Skeletal muscle satellite cell (primary cell): ENCODE measurements around the gene PLPP3.

ENCODE experiments used
- H3K27me3 ChIP-seq: 2 replicates; pipeline ENCODE4 v1.7.0; 2013; ENCODE audit warnings: low read length; ENCODE audit not compliant: control insufficient read depth, insufficient read depth
- H3K36me3 ChIP-seq: 2 replicates; pipeline ENCODE4 v1.7.0; 2013; ENCODE audit warnings: mild to moderate bottlenecking, control low read depth, low read length; ENCODE audit not compliant: insufficient read depth
- H3K4me1 ChIP-seq: 2 replicates; pipeline ENCODE4 v1.7.0; 2013; ENCODE audit warnings: low read length; ENCODE audit not compliant: control insufficient read depth, insufficient read depth
- H3K4me2 ChIP-seq: 2 replicates; pipeline ENCODE4 v1.7.0; 2013; ENCODE audit warnings: mild to moderate bottlenecking, low read length
- H3K4me3 ChIP-seq: 2 replicates; pipeline ENCODE4 v1.7.0; 2013; ENCODE audit warnings: low read length
- H3K9ac ChIP-seq: 2 replicates; pipeline ENCODE4 v1.7.0; 2013; ENCODE audit warnings: mild to moderate bottlenecking, low read depth, low read length, moderate library complexity
- H3K9me3 ChIP-seq: replicated peaks from 2 replicates; pipeline ENCODE4 v1.7.0; 2013; ENCODE audit warnings: mild to moderate bottlenecking, control low read depth, low read length

The PLPP3 gene

GRCh38 chr1:56489695-56490094 is 89.7 kb downstream of the PLPP3 start:
- Histone ChIP-seq H3K9me3 (no peaks in the 10 kb centered on the region), H3K4me2 (no peak overlapping the region), H3K4me1 (peaks cover 22% of the 10 kb centered on the region), H3K27me3 (no peaks in the 10 kb centered on the region), H3K4me3 (no peak overlapping the region), H3K36me3 (peaks cover 26% of the 10 kb centered on the region), H3K9ac (no peak overlapping the region)

GRCh38 chr1:56484695-56485094 is 94.7 kb downstream of the PLPP3 start:
- no peaks in the 10 kb centered on the region for H3K9me3 ChIP-seq
- no peak overlapping the region for H3K9ac ChIP-seq
- no peaks in the 10 kb centered on the region for H3K36me3 ChIP-seq
- no peaks in the 10 kb centered on the region for H3K4me1 ChIP-seq
- no peak overlapping the region for H3K4me2 ChIP-seq
- H3K4me3 ChIP-seq = no peak overlapping the region
- no peaks in the 10 kb centered on the region for H3K27me3 ChIP-seq

- Histone ChIP-seq H3K9me3 (no peaks in the 10 kb centered on the region), H3K4me3 (no peak overlapping the region), H3K27me3 (no peaks in the 10 kb centered on the region), H3K36me3 (no peaks in the 10 kb centered on the region), H3K4me2 (no peak overlapping the region), H3K9ac (no peak overlapping the region), H3K4me1 (no peaks in the 10 kb centered on the region)
Measured at GRCh38 chr1:56483104-56483503, 96.3 kb downstream of the PLPP3 start.

DNA sequence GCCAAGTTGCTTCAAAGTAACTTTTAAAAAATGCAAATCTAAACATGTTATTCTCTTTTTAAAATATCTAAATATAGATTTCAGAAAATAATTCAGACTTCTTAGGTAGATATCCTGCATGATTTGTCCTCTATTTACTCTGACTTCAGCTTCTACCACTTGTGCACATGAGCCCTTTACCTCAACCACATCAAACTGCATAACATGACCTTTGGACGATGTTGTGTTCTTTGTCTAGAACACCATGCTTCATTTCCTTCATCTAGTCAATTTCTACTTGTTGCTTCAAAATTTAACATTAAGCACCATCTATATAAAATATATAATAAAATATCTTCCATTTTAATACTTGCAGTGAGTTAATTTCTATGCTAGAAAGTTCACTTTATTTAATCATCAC is 96.9 kb downstream of the PLPP3 start:
- no peak overlapping the region for H3K4me2 ChIP-seq
- no peak overlapping the region for H3K9ac ChIP-seq
- H3K36me3 ChIP-seq = no peaks in the 10 kb centered on the region
- no peaks in the 10 kb centered on the region for H3K9me3 ChIP-seq
- no peak overlapping the region for H3K4me3 ChIP-seq
- H3K4me1 ChIP-seq = peaks cover under 1% of the 10 kb centered on the region
- no peaks in the 10 kb centered on the region for H3K27me3 ChIP-seq

GRCh38 chr1:56481140-56481694 is 98.1 kb downstream of the PLPP3 start:
- Histone ChIP-seq H3K9me3 (no peaks in the 10 kb centered on the region), H3K36me3 (no peaks in the 10 kb centered on the region), H3K4me1 (peaks cover 7% of the 10 kb centered on the region), H3K4me3 (no peak overlapping the region), H3K27me3 (no peaks in the 10 kb centered on the region), H3K4me2 (no peak overlapping the region), H3K9ac (no peak overlapping the region)

DNA sequence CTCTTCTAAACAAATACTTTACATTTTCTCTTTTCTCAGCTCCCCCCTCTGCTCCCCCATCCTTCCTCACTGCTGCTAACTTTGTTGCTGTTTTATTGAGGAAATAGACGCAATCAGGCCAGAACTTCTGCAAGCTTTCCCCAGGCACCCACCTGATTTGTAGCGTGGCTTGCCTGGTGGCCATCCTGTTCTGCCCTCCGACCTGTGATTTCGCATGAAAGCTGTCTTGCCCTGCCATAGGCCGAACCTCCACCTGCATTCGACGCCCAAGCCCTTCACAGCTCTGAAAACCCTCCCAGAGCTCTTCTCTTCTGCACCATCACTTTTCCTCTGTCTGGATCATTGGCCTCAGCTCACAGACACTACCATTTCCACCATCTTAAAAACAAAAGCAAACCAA is 100.6 kb downstream of the PLPP3 start:
- H3K4me3 ChIP-seq = no peak overlapping the region
- no peaks in the 10 kb centered on the region for H3K36me3 ChIP-seq
- no peak overlapping the region for H3K9ac ChIP-seq
- no peaks in the 10 kb centered on the region for H3K9me3 ChIP-seq
- H3K4me2 ChIP-seq = no peak overlapping the region
- H3K4me1 ChIP-seq = peaks cover 12% of the 10 kb centered on the region
- no peaks in the 10 kb centered on the region for H3K27me3 ChIP-seq

DNA sequence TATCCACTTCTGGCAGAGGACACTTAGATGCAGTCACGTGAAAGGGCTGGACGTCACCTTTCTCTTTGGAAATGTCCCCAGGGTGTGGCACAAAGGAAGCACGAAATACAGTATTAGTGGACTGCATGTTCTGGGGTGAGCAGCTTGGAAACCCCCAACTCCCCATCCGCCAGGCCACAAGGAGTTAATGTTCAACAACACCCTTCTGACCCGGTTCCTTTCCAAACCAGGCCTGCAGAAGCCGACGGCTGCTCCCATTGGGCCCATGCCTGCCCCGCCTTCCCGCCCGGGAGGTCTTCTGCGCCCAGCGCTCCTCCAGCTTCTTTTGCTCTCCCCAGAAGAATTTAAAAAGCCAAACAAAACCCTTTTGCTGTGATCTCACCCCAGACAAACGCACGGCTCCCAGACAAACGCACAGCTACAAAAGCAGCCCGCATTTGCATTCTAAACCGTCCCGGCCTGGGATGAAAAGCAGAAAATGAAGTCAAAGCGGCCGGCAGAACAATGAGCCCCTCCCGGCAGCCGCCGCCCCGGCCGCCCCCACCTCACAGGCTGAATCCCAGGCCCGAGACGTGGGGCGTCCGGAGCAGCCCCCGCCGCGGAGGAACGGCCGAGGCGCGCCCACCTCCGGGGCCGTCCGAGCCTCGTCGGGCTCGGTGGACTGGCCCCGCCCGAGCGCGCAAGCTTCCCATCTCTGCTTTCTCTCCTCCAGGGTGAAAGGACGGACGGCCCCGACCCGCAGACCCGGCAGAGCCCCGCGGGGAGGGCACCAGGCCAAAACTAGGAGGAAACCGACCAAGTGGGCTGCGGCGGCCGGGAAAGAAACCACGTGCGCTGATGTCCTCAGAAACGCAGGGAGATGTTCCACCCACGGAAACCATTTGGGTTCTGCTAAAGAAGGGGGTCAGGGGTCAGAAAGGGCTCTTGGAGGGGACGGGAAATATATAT is 101.9 kb downstream of the PLPP3 start:
- Histone ChIP-seq H3K27me3 (no peaks in the 10 kb centered on the region), H3K9me3 (no peaks in the 10 kb centered on the region), H3K36me3 (no peaks in the 10 kb centered on the region), H3K4me2 (peak overlapping the region; percentile 89), H3K4me3 (peak overlapping the region; percentile 73), H3K4me1 (peaks cover 14% of the 10 kb centered on the region), H3K9ac (peak overlapping the region; percentile 74)

DNA sequence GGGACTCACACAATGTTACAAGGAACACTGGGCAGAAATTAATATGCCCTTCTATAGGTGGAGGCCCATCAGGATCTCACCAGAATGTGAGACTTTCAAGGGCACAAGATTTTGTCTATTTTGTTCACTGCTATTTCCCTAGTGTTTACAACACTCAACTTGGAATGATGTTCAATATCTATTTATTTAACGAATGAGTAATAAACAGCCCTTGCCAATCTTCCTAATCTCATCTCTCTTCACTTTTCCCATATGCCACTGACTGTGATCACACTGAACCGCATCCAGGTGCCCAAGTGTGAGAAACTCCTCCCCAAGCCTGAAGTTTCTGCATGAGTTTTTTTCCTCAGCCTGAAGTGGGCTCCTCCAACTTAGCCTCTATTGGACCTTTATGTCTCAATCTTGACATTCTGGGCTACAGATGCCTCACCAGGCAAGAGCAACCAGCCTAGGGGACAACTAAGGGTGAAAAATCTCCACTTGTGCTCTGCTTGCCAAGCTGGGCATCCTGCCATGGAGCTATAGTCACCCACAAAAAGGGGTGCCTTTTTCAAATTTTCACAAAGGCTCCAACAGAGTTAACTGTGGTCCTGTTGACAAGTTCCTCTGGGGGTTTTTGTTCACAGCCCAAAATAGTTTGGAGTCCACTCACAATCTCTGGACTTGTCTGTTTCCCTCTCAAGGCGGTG is 105.6 kb downstream of the PLPP3 start:
- peaks cover 21% of the 10 kb centered on the region for H3K4me1 ChIP-seq
- no peaks in the 10 kb centered on the region for H3K36me3 ChIP-seq
- H3K9me3 ChIP-seq = no peaks in the 10 kb centered on the region
- H3K9ac ChIP-seq = no peak overlapping the region
- H3K4me3 ChIP-seq = no peak overlapping the region
- no peak overlapping the region for H3K4me2 ChIP-seq
- no peaks in the 10 kb centered on the region for H3K27me3 ChIP-seq

DNA sequence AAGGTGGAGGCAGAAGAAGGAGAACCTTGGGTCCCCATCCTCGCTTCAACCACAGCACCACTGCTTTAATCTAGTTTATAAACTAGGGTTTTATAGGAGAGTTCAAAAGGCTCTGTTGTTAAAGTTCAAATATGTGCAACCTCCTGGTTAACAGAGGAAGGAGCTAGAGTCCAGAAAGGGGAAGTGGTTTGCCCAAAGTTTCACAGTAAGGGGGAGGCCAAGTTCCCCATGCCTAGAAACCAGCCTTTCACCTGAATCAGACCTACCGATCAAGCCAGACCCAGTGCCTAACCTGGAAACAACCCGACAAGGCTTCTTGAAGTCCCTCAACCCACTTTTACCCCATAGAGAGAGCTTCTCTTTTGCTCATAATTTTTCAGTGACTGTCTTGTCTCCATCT is 106.5 kb downstream of the PLPP3 start:
- Histone ChIP-seq H3K4me1 (peaks cover 21% of the 10 kb centered on the region), H3K4me3 (no peak overlapping the region), H3K9me3 (no peaks in the 10 kb centered on the region), H3K4me2 (no peak overlapping the region), H3K36me3 (no peaks in the 10 kb centered on the region), H3K9ac (no peak overlapping the region), H3K27me3 (no peaks in the 10 kb centered on the region)

DNA sequence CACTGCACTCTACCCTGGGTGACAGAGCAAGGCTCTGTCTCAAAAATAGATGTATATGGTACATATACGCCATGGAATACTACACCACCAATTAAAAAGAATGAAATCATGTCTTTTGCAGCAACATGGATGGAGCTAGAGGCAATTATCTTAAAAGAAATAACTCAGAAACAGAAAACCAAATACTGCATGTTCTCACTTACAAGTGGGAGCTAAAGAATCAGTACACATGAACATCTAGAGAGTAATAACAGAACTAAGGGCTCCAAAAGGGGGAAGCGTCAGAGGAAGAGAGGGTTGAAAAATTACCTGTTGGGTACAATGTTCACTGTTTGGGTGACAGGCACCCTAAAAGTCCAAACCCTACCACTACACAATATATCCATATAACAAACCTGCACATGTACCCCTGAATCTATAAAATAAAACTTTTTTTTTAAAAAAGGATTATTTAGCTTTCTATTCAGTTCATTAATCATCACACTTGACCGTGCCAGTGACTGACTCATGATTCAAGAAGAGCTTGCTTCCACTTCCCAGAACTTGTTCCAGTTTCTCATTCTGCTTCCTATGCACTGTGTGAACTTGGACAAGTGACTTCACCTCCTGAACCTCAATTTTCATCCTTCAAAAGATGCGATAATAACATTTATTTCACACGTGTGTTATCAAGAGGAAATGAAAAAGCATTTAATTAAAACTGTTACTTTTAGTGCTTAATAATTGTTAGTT is 109.6 kb downstream of the PLPP3 start:
- H3K4me2 ChIP-seq = no peak overlapping the region
- no peak overlapping the region for H3K9ac ChIP-seq
- no peaks in the 10 kb centered on the region for H3K27me3 ChIP-seq
- no peaks in the 10 kb centered on the region for H3K36me3 ChIP-seq
- no peak overlapping the region for H3K4me3 ChIP-seq
- peaks cover 14% of the 10 kb centered on the region for H3K4me1 ChIP-seq
- no peaks in the 10 kb centered on the region for H3K9me3 ChIP-seq

- no peaks in the 10 kb centered on the region for H3K9me3 ChIP-seq
- H3K9ac ChIP-seq = no peak overlapping the region
- H3K4me1 ChIP-seq = peaks cover 7% of the 10 kb centered on the region
- no peaks in the 10 kb centered on the region for H3K36me3 ChIP-seq
- no peaks in the 10 kb centered on the region for H3K27me3 ChIP-seq
- H3K4me2 ChIP-seq = peak overlapping the region; percentile 2
- H3K4me3 ChIP-seq = no peak overlapping the region
Measured at GRCh38 chr1:56468518-56468917, 110.8 kb downstream of the PLPP3 start.
